ENCODE results near the gene CLEC16A. TPM values are rescaled to one million over a fixed set of nuclear protein-coding genes. Genes with fewer than 3 reads are reported as not detected.

Gene CLEC16A
- total and polyA plus RNA-seq, 9 of the 15 experiments (the other 6 are each of a cell fraction or from before 2014, with no cell fraction given) = 1.00 to 22.3 (median 10.0) TPM

- H3K79me2 ChIP-seq (ENCODE audit: control insufficient read depth, insufficient read depth, low read length) = no peaks in the 10 kb centered on the region; the same call in 2 of the 3 replicates
- no peak for DNase-seq (ENCODE audit: extremely low read depth in 1 of 4, low spot score in 3 of 4)
- WGBS (ENCODE audit: insufficient coverage, low coverage, missing lambda C conversion rate) = 69% methylated on average over 4 of the region's 5 CpGs
- H4K20me1 ChIP-seq (replicated peaks; ENCODE audit: control insufficient read depth, insufficient read depth, low read length) = peaks cover 9% of the 10 kb centered on the region; the same call in 1 of the 2 replicates
- no peak for TF ChIP-seq POLR2AphosphoS2 (IDR thresholded peaks at IDR 0.05; ENCODE audit: low read length)
- TF ChIP-seq ZBTB11 (CRISPR knock-in tag; IDR thresholded peaks at IDR 0.05) = no peak
- TF ChIP-seq NFIC (IDR thresholded peaks at IDR 0.05) = peak; percentile 79
- no peak for TF ChIP-seq SMARCA5 (IDR thresholded peaks at IDR 0.05)
- TF ChIP-seq, protein P1, sequence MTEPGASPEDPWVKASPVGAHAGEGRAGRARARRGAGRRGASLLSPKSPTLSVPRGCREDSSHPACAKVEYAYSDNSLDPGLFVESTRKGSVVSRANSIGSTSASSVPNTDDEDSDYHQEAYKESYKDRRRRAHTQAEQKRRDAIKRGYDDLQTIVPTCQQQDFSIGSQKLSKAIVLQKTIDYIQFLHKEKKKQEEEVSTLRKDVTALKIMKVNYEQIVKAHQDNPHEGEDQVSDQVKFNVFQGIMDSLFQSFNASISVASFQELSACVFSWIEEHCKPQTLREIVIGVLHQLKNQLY (CRISPR knock-in tag; conservative IDR thresholded peaks at IDR 0.05) = no peak
- TF ChIP-seq RBM34 (IDR thresholded peaks at IDR 0.05; ENCODE audit: borderline replicate concordance, insufficient read depth, low read length) = no peak
- no peak for TF ChIP-seq SPI1 (IDR thresholded peaks at IDR 0.05; ENCODE audit: borderline replicate concordance, low read depth, low read length)
- no peak overlapping the region for H2AFZ ChIP-seq (ENCODE audit: low read depth, low read length)
- peaks cover 14 to 28% of the 10 kb centered on the region in 2 experiments; a peak in 4 of 5 replicates for H3K4me1 ChIP-seq (replicated peaks in 1 of 2; ENCODE audit: control insufficient read depth in 2 of 2, insufficient read depth in 2 of 2, low read length in 2 of 2)
- H3K9ac ChIP-seq (ENCODE audit: insufficient read depth in 1 of 2, low read depth in 2 of 2, low read length in 2 of 2) = peak overlapping the region in 1 of 2 experiments; percentile 23; a peak in 1 of 4 replicates
- in situ Hi-C loops (cut with MboI) (no loop called here), intact Hi-C loops (cut with micrococcal nuclease) (no loop called here)
- no TSS peak for BruUV-seq (replicated peaks)
- H3K9me1 ChIP-seq (ENCODE audit: control insufficient read depth, insufficient read depth, low read length) = peaks cover 6% of the 10 kb centered on the region
- H3K9me3 ChIP-seq (replicated peaks; ENCODE audit: control insufficient read depth, insufficient read depth, low read depth, low read length) = no peaks in the 10 kb centered on the region
- ChIA-PET CTCF (ENCODE audit: low intra/inter-chr PET ratio) (no interaction called here), POLR2A (interaction anchor here (1.5 to 2.4 kb wide), 2 partner anchors 264 to 266 kb away, joined by 3 to 5 read pairs; partner anchors contain the start of gene SOCS1)
- no peak for FAIRE-seq
- peaks cover 53% of the 10 kb centered on the region for H3K36me3 ChIP-seq (ENCODE audit: control insufficient read depth, insufficient read depth, low read length)
- no peak for ATAC-seq
- no peak overlapping the region for H3K4me2 ChIP-seq (ENCODE audit: insufficient read depth, low read length)
- no peak overlapping the region for H3K4me3 ChIP-seq
- no peaks in the 10 kb centered on the region for H3K27me3 ChIP-seq (ENCODE audit: control insufficient read depth in 2 of 2, insufficient read depth in 2 of 2, low read length in 2 of 2)
- H3K27ac ChIP-seq (ENCODE audit: extremely low read depth, low read depth, low read length) = no peak overlapping the region
These were observed 46.0 kb downstream of the CLEC16A start for GRCh38 chr16:10990378-10990777.

Measured in K562 (cell line).